WTC11 (cell line): ENCODE data around the gene SYS1. TPM values are rescaled to one million over a fixed set of nuclear protein-coding genes. Genes with fewer than 3 reads are reported as not detected.

ENCODE experiments used
- ATAC-seq: fragments of 200-7000 bp; cut with Tn5 transposase; 2 replicates; pipeline ENCODE4 v1.10.0; 2021; ENCODE audit warnings: mild to moderate bottlenecking, moderate library complexity
- CTCF ChIA-PET: fragments of 300-600 bp; sonication (Branson Sonifier 250); formaldehyde crosslinking; loops from one replicate; lab custom pipeline; 2021; ENCODE audit warnings: antibody characterized with exemption; lab: Charles Lee
- POLR2A ChIA-PET: fragments of 350-600 bp; sonication (Branson Sonifier 250); formaldehyde crosslinking; loops from one replicate; lab custom pipeline; 2021; ENCODE audit warnings: antibody characterized with exemption; lab: Charles Lee
- DNase-seq: peaks from one replicate; pipeline ENCODE4 v3.0.0; 2021; ENCODE audit warnings: low spot score
- H3K27ac Mint-ChIP-seq: 2 replicates; pipeline ENCODE4 v1.8.0; 2021; ENCODE audit warnings: mixed read lengths
- H3K27me3 Mint-ChIP-seq: 2 replicates; pipeline ENCODE4 v1.8.0; 2021; ENCODE audit warnings: low read depth, mild to moderate bottlenecking, moderate library complexity, mixed read lengths
- H3K36me3 Mint-ChIP-seq: 2 replicates; pipeline ENCODE4 v1.8.0; 2021; ENCODE audit warnings: mixed read lengths
- H3K4me1 Mint-ChIP-seq: 2 replicates; pipeline ENCODE4 v1.8.0; 2022; ENCODE audit warnings: mixed read lengths
- H3K4me3 Mint-ChIP-seq: 2 replicates; pipeline ENCODE4 v1.8.0; 2021; ENCODE audit warnings: mild to moderate bottlenecking, moderate library complexity, mixed read lengths
- H3K9me3 Mint-ChIP-seq: 2 replicates; pipeline ENCODE4 v1.8.0; 2021; ENCODE audit warnings: mixed read lengths
- ATF3 ChIP-seq: sonication (generic); formaldehyde crosslinking; conservative IDR thresholded peaks from 2 replicates; pipeline ENCODE4 v1.8.1; 2022; ENCODE audit warnings: mild to moderate bottlenecking, missing genetic modification reagents
- CTCF ChIP-seq: fragments of 200-600 bp; IDR thresholded peaks from 2 replicates; pipeline ENCODE4 v1.8.0; 2022; ENCODE audit warnings: antibody characterized with exemption
- E2F5 ChIP-seq: sonication (generic); formaldehyde crosslinking; IDR thresholded peaks from 2 replicates; pipeline ENCODE4 v1.8.1; 2022; ENCODE audit warnings: mild to moderate bottlenecking, moderate library complexity, missing genetic modification reagents
- HMGA2 ChIP-seq: fragments of 250-450 bp; sonication (Bioruptor Pico); IDR thresholded peaks from 2 replicates; pipeline ENCODE4 v1.4.0; 2021; ENCODE audit warnings: mild to moderate bottlenecking, moderate library complexity
- IRF1 ChIP-seq: sonication (generic); formaldehyde crosslinking; IDR thresholded peaks from 2 replicates; pipeline ENCODE4 v1.8.0; 2023; ENCODE audit warnings: missing genetic modification reagents
- MYBL2 ChIP-seq: sonication (generic); formaldehyde crosslinking; IDR thresholded peaks from 2 replicates; pipeline ENCODE4 v1.8.1; 2023; ENCODE audit warnings: mild to moderate bottlenecking, moderate library complexity, missing genetic modification reagents
- NFATC4 ChIP-seq: fragments of 250-450 bp; sonication (Bioruptor Pico); IDR thresholded peaks from 2 replicates; pipeline ENCODE4 v1.9.0; 2021; ENCODE audit warnings: mild to moderate bottlenecking
- NR2C2 ChIP-seq: sonication (generic); formaldehyde crosslinking; IDR thresholded peaks from 2 replicates; pipeline ENCODE4 v1.8.0; 2022; ENCODE audit warnings: mild to moderate bottlenecking, missing genetic modification reagents
- SMAD4 ChIP-seq: sonication (generic); formaldehyde crosslinking; IDR thresholded peaks from 2 replicates; pipeline ENCODE4 v1.8.0; 2022; ENCODE audit warnings: mild to moderate bottlenecking, missing genetic modification reagents
- ZBTB43 ChIP-seq: sonication (generic); formaldehyde crosslinking; IDR thresholded peaks from 2 replicates; pipeline ENCODE4 v1.8.1; 2023; ENCODE audit warnings: mild to moderate bottlenecking, missing genetic modification reagents
- ZNF138 ChIP-seq: sonication (generic); formaldehyde crosslinking; conservative IDR thresholded peaks from 2 replicates; pipeline ENCODE4 v1.8.1; 2022; ENCODE audit warnings: mild to moderate bottlenecking, moderate library complexity, missing genetic modification reagents
- ZNF232 ChIP-seq: sonication (generic); formaldehyde crosslinking; IDR thresholded peaks from 2 replicates; pipeline ENCODE4 v1.8.0; 2022; ENCODE audit warnings: mild to moderate bottlenecking, missing genetic modification reagents
- ZNF263 ChIP-seq: sonication (generic); formaldehyde crosslinking; IDR thresholded peaks from 2 replicates; pipeline ENCODE4 v1.8.1; 2022; ENCODE audit warnings: low read depth, mild to moderate bottlenecking, moderate library complexity, missing genetic modification reagents
- ZNF281 ChIP-seq: sonication (generic); formaldehyde crosslinking; IDR thresholded peaks from 2 replicates; pipeline ENCODE4 v1.8.0; 2023; ENCODE audit warnings: mild to moderate bottlenecking, missing genetic modification reagents
- ZNF416 ChIP-seq: fragments of 250-450 bp; sonication (Bioruptor Pico); IDR thresholded peaks from 2 replicates; pipeline ENCODE4 v1.9.0; 2021; ENCODE audit warnings: mild to moderate bottlenecking, inconsistent platforms
- ZNF532 ChIP-seq: fragments of 250-450 bp; sonication (Bioruptor Pico); IDR thresholded peaks from 2 replicates; pipeline ENCODE4 v1.9.0; 2021; ENCODE audit warnings: mild to moderate bottlenecking, borderline replicate concordance
- total RNA-seq: library from RNA; stranded (reverse); gene quantifications from 3 replicates; pipeline ENCODE4 v1.2.3, GENCODE V29; 2021

SYS1 gene
- total RNA-seq, 1 experiment from 2014 or later = 16.4 TPM

- Mint-ChIP-seq H3K9me3 (no peaks in the 10 kb centered on the region), H3K36me3 (peaks cover 12% of the 10 kb centered on the region), H3K27me3 (peaks cover 10% of the 10 kb centered on the region), H3K4me1 (peaks cover 11% of the 10 kb centered on the region), H3K27ac (no peak overlapping the region), H3K4me3 (no peak overlapping the region)
- ATAC-seq (no peak), DNase-seq (no peak)
- TF ChIP-seq ATF3 (CRISPR knock-in tag) = no peak
- no peak for TF ChIP-seq NR2C2 (CRISPR knock-in tag)
- TF ChIP-seq NFATC4 (CRISPR knock-in tag) = no peak
- no peak for TF ChIP-seq ZNF263 (CRISPR knock-in tag)
- TF ChIP-seq SMAD4 (CRISPR knock-in tag) = no peak
- TF ChIP-seq IRF1 (CRISPR knock-in tag) = no peak
- TF ChIP-seq ZNF281 = no peak
- ChIA-PET CTCF (no interaction called here), POLR2A (no interaction called here)
These were observed 46.7 kb downstream of the SYS1 start for GRCh38 chr20:45409521-45410272.

- Mint-ChIP-seq H3K4me3 (no peak overlapping the region), H3K4me1 (peaks cover 16% of the 10 kb centered on the region), H3K27me3 (no peaks in the 10 kb centered on the region), H3K27ac (peak overlapping the region; percentile 87; the same call in 1 of the 2 replicates), H3K9me3 (no peaks in the 10 kb centered on the region), H3K36me3 (peaks cover 12% of the 10 kb centered on the region)
- TF ChIP-seq MYBL2 = no peak
- no peak for TF ChIP-seq HMGA2
- TF ChIP-seq CTCF = no peak
- no peak for TF ChIP-seq ZNF232 (CRISPR knock-in tag)
- TF ChIP-seq ZBTB43 (CRISPR knock-in tag) = no peak
- no peak for TF ChIP-seq E2F5 (CRISPR knock-in tag)
- no peak for TF ChIP-seq ZNF532 (CRISPR knock-in tag)
- no peak for TF ChIP-seq ZNF416 (CRISPR knock-in tag)
- no peak for TF ChIP-seq ZNF138 (CRISPR knock-in tag)
- ChIA-PET CTCF (interaction anchor here (0.7 to 2.4 kb wide), 3 partner anchors 26 to 85 kb away, joined by 4 to 13 read pairs (median 6); no protein-coding TSS in a partner anchor), POLR2A (no interaction called here)
- DNase-seq (no peak), ATAC-seq (no peak)
These were observed 47.9 kb downstream of the SYS1 start for GRCh38 chr20:45410887-45411286.
